K562 (cell line): ENCODE data around the gene MERTK. TPM values are rescaled to one million over a fixed set of nuclear protein-coding genes. Genes with fewer than 3 reads are reported as not detected.

Experiments used
- CCNT2 ChIP-seq: IDR thresholded peaks from 2 replicates; pipeline ENCODE4 v1.6.1; 2011; ENCODE audit warnings: borderline replicate concordance, low read depth, mild to moderate bottlenecking, moderate library complexity, mixed read lengths, low read length; ENCODE audit not compliant: insufficient read length; ENCODE audit errors: extremely low read depth
- CLOCK ChIP-seq: fragments of 250-450 bp; sonication (Bioruptor Pico); IDR thresholded peaks from 2 replicates; pipeline ENCODE4 v1.4.0; 2020; ENCODE audit warnings: mild to moderate bottlenecking, moderate library complexity, borderline replicate concordance
- CREM ChIP-seq: IDR thresholded peaks from 2 replicates; pipeline ENCODE4 v1.6.1; 2014; ENCODE audit warnings: antibody characterized with exemption, low read depth
- CTBP1 ChIP-seq: fragments of 450-650 bp; IDR thresholded peaks from 2 replicates; pipeline ENCODE4 v1.6.1; 2016; ENCODE audit warnings: borderline replicate concordance
- DEAF1 ChIP-seq: fragments of 450-650 bp; formaldehyde crosslinking; IDR thresholded peaks from 2 replicates; pipeline ENCODE4 v1.4.0; 2020; ENCODE audit warnings: mild to moderate bottlenecking, moderate library complexity
- E2F3 ChIP-seq: fragments of 250-450 bp; sonication (Bioruptor Pico); IDR thresholded peaks from 2 replicates; pipeline ENCODE4 v1.4.0; 2020; ENCODE audit warnings: mild to moderate bottlenecking
- EP400 ChIP-seq: fragments of 450-650 bp; IDR thresholded peaks from 2 replicates; pipeline ENCODE4 v1.6.1; 2017; ENCODE audit warnings: antibody characterized with exemption, mild to moderate bottlenecking, moderate library complexity
- HMGN3 ChIP-seq: IDR thresholded peaks from 2 replicates; pipeline ENCODE4 v1.6.1; 2011; ENCODE audit warnings: borderline replicate concordance, low read depth, mild to moderate bottlenecking, mixed read lengths, low read length; ENCODE audit not compliant: insufficient read length; ENCODE audit errors: extremely low read depth
- IRF1 ChIP-seq: sonication (generic); formaldehyde crosslinking; IDR thresholded peaks from 2 replicates; pipeline ENCODE4 v1.8.0; 2022; ENCODE audit warnings: missing genetic modification reagents, mild to moderate bottlenecking, borderline replicate concordance
- MNT ChIP-seq, 2 experiments: fragments of 450-650 bp; conservative IDR thresholded peaks; 2 replicates each; pipeline ENCODE4 v1.6.1; 2017; ENCODE audit warnings: mild to moderate bottlenecking in 2 of 2, moderate library complexity in 2 of 2
- MTA1 ChIP-seq: fragments of 450-650 bp; IDR thresholded peaks from 2 replicates; pipeline ENCODE4 v1.6.1; 2017; ENCODE audit warnings: borderline replicate concordance
- PCBP1 ChIP-seq: fragments of 200-400 bp; formaldehyde crosslinking; IDR thresholded peaks from 2 replicates; pipeline ENCODE4 v1.6.1; 2018; ENCODE audit warnings: mild to moderate bottlenecking, low read depth, low read length; ENCODE audit not compliant: poor library complexity, severe bottlenecking
- POLR2A ChIP-seq: fragments of 450-650 bp; conservative IDR thresholded peaks from 2 replicates; pipeline ENCODE4 v1.6.1; 2016
- POLR2G ChIP-seq: fragments of 200-400 bp; formaldehyde crosslinking; IDR thresholded peaks from 2 replicates; pipeline ENCODE4 v1.6.1; 2017; ENCODE audit warnings: low read depth, mild to moderate bottlenecking, antibody characterized with exemption, low read length, moderate library complexity
- RB1 ChIP-seq: fragments of 450-650 bp; IDR thresholded peaks from 2 replicates; pipeline ENCODE4 v1.6.1; 2017; ENCODE audit warnings: low read depth, mild to moderate bottlenecking
- RBBP5 ChIP-seq: fragments of 200-600 bp; sonication (generic); IDR thresholded peaks from 2 replicates; pipeline ENCODE4 v1.6.1; 2012; ENCODE audit warnings: borderline replicate concordance, mild to moderate bottlenecking, low read length, control low read depth, inconsistent platforms; ENCODE audit not compliant: insufficient read depth, poor library complexity, severe bottlenecking
- RBFOX2 ChIP-seq: fragments of 200-400 bp; formaldehyde crosslinking; IDR thresholded peaks from 2 replicates; pipeline ENCODE4 v1.6.1; 2017; ENCODE audit warnings: low read depth, mild to moderate bottlenecking, low read length, moderate library complexity
- SAFB ChIP-seq: fragments of 200-400 bp; formaldehyde crosslinking; IDR thresholded peaks from 2 replicates; pipeline ENCODE4 v1.6.1; 2017; ENCODE audit warnings: low read depth, low read length, borderline replicate concordance
- SP1 ChIP-seq: sonication (generic); formaldehyde crosslinking; IDR thresholded peaks from 2 replicates; pipeline ENCODE4 v1.8.1; 2022; ENCODE audit warnings: mild to moderate bottlenecking, missing genetic modification reagents
- ZNF408 ChIP-seq: fragments of 250-450 bp; sonication (Bioruptor Pico); IDR thresholded peaks from 2 replicates; pipeline ENCODE4 v1.4.0; 2020; ENCODE audit warnings: low read depth, mild to moderate bottlenecking, moderate library complexity
- polyA plus RNA-seq, 8 experiments: library from polyadenylated mRNA; depleted of rRNA in 4 of 8; stranded (reverse) in 5 of 8; unstranded in 3 of 8; fragments of >200 nt; fragmentation: Nextera tagmentation in 2 of 8; fragmentation: Illumina TruSeq in 1 of 8; extraction: Ambion mirVana in 2 of 8; extraction: Trizol in 1 of 8; gene quantifications; 2 replicates each; pipeline versions ENCODE4 v1.2.1 to v1.2.3, GENCODE V29; 2011 to 2014; ENCODE audit warnings: inconsistent platforms in 1 of 8, missing spikeins in 1 of 8
- total RNA-seq, 7 experiments: library from RNA; depleted of rRNA in 6 of 7; stranded (reverse); fragments of >200 nt in 6 of 7; fragmentation: Illumina TruSeq in 2 of 7; extraction: Trizol in 2 of 7; gene quantifications; 2 replicates each; pipeline versions ENCODE4 v1.2.1 to v1.2.3, GENCODE V29; 2011 to 2021; ENCODE audit warnings: low replicate concordance in 1 of 7

The MERTK gene
- total and polyA plus RNA-seq, 9 of the 15 experiments (the other 6 are each of a cell fraction or from before 2014, with no cell fraction given): 0.23 to 1.6 (median 0.74) TPM

GRCh38 chr2:111897924-111898702 is at the start of gene MERTK (continued):
- peak; percentile 77 for TF ChIP-seq DEAF1 (CRISPR knock-in tag)
- peak; percentile 52 for TF ChIP-seq RBBP5
- no peak for TF ChIP-seq CLOCK (CRISPR knock-in tag)
- TF ChIP-seq PCBP1: peak; percentile 88
- TF ChIP-seq CCNT2: peak; percentile 56
- peak; percentile 86 for TF ChIP-seq POLR2G
- peak in 1 of 2 experiments; percentile 45; a peak in 2 of 4 replicates for TF ChIP-seq MNT (conservative IDR thresholded peaks at IDR 0.05)
- peak; percentile 73; the same call in 1 of the 2 replicates for TF ChIP-seq RB1
- TF ChIP-seq CTBP1: peak; percentile 94
- TF ChIP-seq SAFB: no peak; the same call in 1 of the 2 replicates
- peak; percentile 58; the same call in 1 of the 2 replicates for TF ChIP-seq EP400
- TF ChIP-seq POLR2A: peak; percentile 65; the same call in 1 of the 2 replicates
- peak; percentile 52; the same call in 1 of the 2 replicates for TF ChIP-seq E2F3 (CRISPR knock-in tag)
- TF ChIP-seq RBFOX2: peak; percentile 70
- no peak for TF ChIP-seq IRF1 (CRISPR knock-in tag)
- peak; percentile 14; the same call in 1 of the 2 replicates for TF ChIP-seq CREM
- peak; percentile 18; the same call in 1 of the 2 replicates for TF ChIP-seq MTA1
- TF ChIP-seq SP1 (CRISPR knock-in tag): peak; percentile 61; the same call in 1 of the 2 replicates
- no peak for TF ChIP-seq ZNF408
- TF ChIP-seq HMGN3: peak; percentile 34
